ENCODE data around the gene COBL. TPM values are rescaled to one million over a fixed set of nuclear protein-coding genes. Genes with fewer than 3 reads are reported as not detected.

The COBL gene
- total and polyA plus RNA-seq, 2 of the 8 experiments (the other 6 are each of a cell fraction or from before 2014, with no cell fraction given) = 13.8 to 40.4 TPM

GRCh38 chr7:51148216-51148615 is 168.4 kb downstream of the COBL start:
- Histone ChIP-seq H3K4me2 (ENCODE audit: insufficient read depth in 1 of 2, low read depth in 2 of 2, low read length in 2 of 2) (no peak overlapping the region), H3K27me3 (replicated peaks in 1 of 4; ENCODE audit: control insufficient read depth in 3 of 4, extremely low read depth in 1 of 4, insufficient read depth in 3 of 4, low read length in 3 of 4) (no peaks in the 10 kb centered on the region), H3K9ac (replicated peaks in 1 of 4; ENCODE audit: extremely low read depth in 1 of 4, low read depth in 3 of 4, low read length in 3 of 4) (no peak overlapping the region), H3K56ac (replicated peaks; ENCODE audit: insufficient read length, low read depth, low read length) (no peak overlapping the region), H3K36me3 (ENCODE audit: control insufficient read depth in 2 of 4, insufficient read depth in 4 of 4, low read length in 3 of 4) (0 out of 8 replicates have a peak, but pooled peaks cover 0 to 4% (median 0%) of the 10 kb centered on the region in 4 experiments), H2AFZ (ENCODE audit: low read length) (no peak overlapping the region), H2BK15ac (ENCODE audit: low read length) (no peak overlapping the region), H2BK120ac (replicated peaks; ENCODE audit: low read depth, low read length) (no peak overlapping the region), H3K4ac (replicated peaks; ENCODE audit: insufficient read length, low read depth, low read length) (no peak overlapping the region), H2AK5ac (ENCODE audit: low read depth, low read length) (peak overlapping the region; percentile 24; the same call in 1 of the 2 replicates), H3K23me2 (ENCODE audit: low read depth, low read length) (no peaks in the 10 kb centered on the region), H4K8ac (ENCODE audit: extremely low read depth, insufficient read depth, low read length) (no peak overlapping the region), H3K23ac (ENCODE audit: insufficient read length) (no peak overlapping the region), H3K14ac (ENCODE audit: insufficient read length) (no peak overlapping the region), H3K18ac (ENCODE audit: extremely low read depth, low read length) (no peak overlapping the region), H2BK12ac (ENCODE audit: low read depth, low read length) (0 out of 2 replicates have a peak overlapping the region, but pooled peaks have one; percentile 50), H3K9me3 (ENCODE audit: insufficient read depth in 2 of 2, low read depth in 1 of 2, low read length in 1 of 2) (no peaks in the 10 kb centered on the region; a peak in 1 of 4 replicates), H3K79me1 (ENCODE audit: low read depth, low read length) (no peaks in the 10 kb centered on the region), H2BK5ac (ENCODE audit: low read depth, low read length) (no peak overlapping the region), H3K4me3 (ENCODE audit: extremely low read depth in 1 of 4, insufficient read depth in 2 of 4, low read depth in 3 of 4, low read length in 4 of 4) (no peak overlapping the region), H2BK20ac (ENCODE audit: low read length) (0 out of 2 replicates have a peak overlapping the region, but pooled peaks have one; percentile 61), H4K91ac (replicated peaks; ENCODE audit: insufficient read length, low read length) (no peak overlapping the region), H3K27ac (ENCODE audit: low read depth, low read length) (peak overlapping the region; percentile 25; the same call in 1 of the 2 replicates), H4K5ac (ENCODE audit: insufficient read length, low read depth, low read length) (no peak overlapping the region), H3K4me1 (replicated peaks in 1 of 4; ENCODE audit: control insufficient read depth in 3 of 4, insufficient read depth in 4 of 4, low read length in 3 of 4) (peaks cover 0 to 6% (median 4%) of the 10 kb centered on the region in 4 experiments; a peak in 5 of 7 replicates), H4K20me1 (replicated peaks in 1 of 2; ENCODE audit: control insufficient read depth in 1 of 2, insufficient read depth in 2 of 2, low read length in 2 of 2) (no peaks in the 10 kb centered on the region), H3K79me2 (ENCODE audit: control insufficient read depth in 1 of 2, insufficient read depth in 2 of 2, low read length in 2 of 2) (no peaks in the 10 kb centered on the region)
- 88% methylated on average over 6 of the region's 6 CpGs; no CpG with 5 or more reads in 1 of the 2 experiments for WGBS, 2 experiments (ENCODE audit: extremely low coverage in 1 of 2, insufficient coverage in 1 of 2, insufficient read length in 1 of 2, insufficient replicate concordance in 2 of 2, low coverage in 1 of 2, low lambda C conversion rate in 2 of 2, missing lambda C conversion rate in 1 of 2)
- POLR2A ChIA-PET (ENCODE audit: partially characterized antibody) = no interaction called here
- DNase-seq (ENCODE audit: low read depth in 1 of 2, low spot score in 2 of 2) (peak in 1 of 2 experiments; percentile 27), FAIRE-seq (no peak)
- TF ChIP-seq EGR1 (IDR thresholded peaks at IDR 0.05; ENCODE audit: borderline replicate concordance, low read depth, low read length) (no peak), ASH2L (IDR thresholded peaks at IDR 0.05; ENCODE audit: low read length) (no peak), ZNF274 (IDR thresholded peaks at IDR 0.05; ENCODE audit: borderline replicate concordance, extremely low read depth, low read length) (no peak), BRCA1 (IDR thresholded peaks at IDR 0.05; ENCODE audit: low read depth, low read length) (no peak), RFX5 (IDR thresholded peaks at IDR 0.05; ENCODE audit: borderline replicate concordance, low read depth, low read length) (no peak), TEAD4 (IDR thresholded peaks at IDR 0.05; ENCODE audit: low read depth, low read length) (no peak)
- CTCF ChIA-PET (ENCODE audit: partially characterized antibody) = interaction anchor here (0.6 to 3.0 kb wide), 4 partner anchors 13 to 534 kb away, joined by 3 to 27 read pairs (median 4); no protein-coding TSS in a partner anchor
